PC-3 (cell line): ENCODE data around the gene SETDB1. TPM values are rescaled to one million over a fixed set of nuclear protein-coding genes. Genes with fewer than 3 reads are reported as not detected.

ENCODE experiments used
- ATAC-seq: fragments of 200-7000 bp; cut with Tn5 transposase; 2 replicates; pipeline ENCODE4 v1.9.1; 2020; ENCODE audit warnings: mild to moderate bottlenecking, moderate library complexity
- BruUV-seq: library from RNA; stranded (reverse); fragments of 400-500 nt; replicated peaks from 2 replicates; lab custom pipeline; 2021; lab: Mats Ljungman, UMichigan
- CTCF ChIA-PET: fragments of 300-600 bp; sonication (Branson Sonifier 250); formaldehyde crosslinking; loops from one replicate; lab custom pipeline; 2022; ENCODE audit warnings: antibody characterized with exemption; lab: Charles Lee
- POLR2A ChIA-PET: fragments of 300-600 bp; sonication (Branson Sonifier 250); formaldehyde crosslinking; loops from one replicate; lab custom pipeline; 2022; ENCODE audit warnings: antibody characterized with exemption; ENCODE audit not compliant: unreplicated experiment; lab: Charles Lee
- DNase-seq: peaks from one replicate; pipeline ENCODE4 v3.0.0-alpha.2; 2015
- H2AFZ ChIP-seq: fragments of 300-600 bp; sonication (generic); 2 replicates; pipeline ENCODE4 v1.6.0; 2016; ENCODE audit warnings: antibody characterized with exemption, low read length
- H3F3A ChIP-seq: fragments of 300-600 bp; sonication (generic); one replicate; pipeline ENCODE4 v1.6.0; 2017; ENCODE audit warnings: antibody characterized with exemption, low read length, control low read depth, mild to moderate bottlenecking; ENCODE audit not compliant: unreplicated experiment
- H3K27ac ChIP-seq: fragments of 300-600 bp; sonication (generic); 2 replicates; pipeline ENCODE4 v1.5.1; 2016; ENCODE audit warnings: mild to moderate bottlenecking, low read length
- H3K27me3 ChIP-seq: fragments of 300-600 bp; sonication (generic); 2 replicates; pipeline ENCODE4 v1.6.1; 2016; ENCODE audit warnings: low read length, mixed read lengths
- H3K36me3 ChIP-seq: fragments of 300-600 bp; sonication (generic); 2 replicates; pipeline ENCODE4 v1.6.1; 2016; ENCODE audit warnings: low read depth, mixed run types, low read length, mixed read lengths
- H3K4me1 ChIP-seq: fragments of 300-600 bp; sonication (generic); 2 replicates; pipeline ENCODE4 v1.5.1; 2016; ENCODE audit warnings: low read length; ENCODE audit not compliant: insufficient read depth
- H3K4me2 ChIP-seq: fragments of 300-600 bp; sonication (generic); 2 replicates; pipeline ENCODE4 v1.6.0; 2016; ENCODE audit warnings: low read length
- H3K4me3 ChIP-seq: fragments of 300-600 bp; sonication (generic); 2 replicates; pipeline ENCODE4 v1.5.1; 2016; ENCODE audit warnings: mild to moderate bottlenecking, low read length, mixed read lengths
- H3K79me2 ChIP-seq: fragments of 300-600 bp; sonication (generic); 2 replicates; pipeline ENCODE4 v1.6.1; 2017; ENCODE audit warnings: low read length, mixed read lengths
- H3K9ac ChIP-seq: fragments of 300-600 bp; sonication (generic); 2 replicates; pipeline ENCODE4 v1.6.0; 2016; ENCODE audit warnings: mild to moderate bottlenecking, low read length
- H3K9me2 ChIP-seq: fragments of 300-600 bp; sonication (generic); replicated peaks from 2 replicates; pipeline ENCODE4 v1.6.1; 2016; ENCODE audit warnings: mixed run types, low read length, mixed read lengths
- H3K9me3 ChIP-seq: fragments of 300-600 bp; sonication (generic); 2 replicates; pipeline ENCODE4 v1.6.1; 2016; ENCODE audit warnings: low read length, mixed read lengths
- H4K20me1 ChIP-seq: fragments of 300-600 bp; sonication (generic); 2 replicates; pipeline ENCODE4 v1.6.1; 2016; ENCODE audit warnings: low read length, mixed read lengths
- EZH2 ChIP-seq: fragments of 300-600 bp; sonication (generic); IDR thresholded peaks from one replicate; pipeline ENCODE4 v1.6.1; 2017; ENCODE audit warnings: antibody characterized with exemption, mild to moderate bottlenecking, low read length; ENCODE audit not compliant: unreplicated experiment
- EZH2phosphoT487 ChIP-seq: fragments of 300-600 bp; sonication (generic); IDR thresholded peaks from 2 replicates; pipeline ENCODE4 v1.6.1; 2018; ENCODE audit warnings: mild to moderate bottlenecking, antibody characterized with exemption, low read length, borderline replicate concordance
- intact Hi-C: fragments of 100-400 bp; cut with micrococcal nuclease; formaldehyde crosslinking; loops from 2 replicates; pipeline ENCODE4 v1.9.0; 2023
- total RNA-seq: library from RNA; depleted of rRNA; stranded (reverse); fragments of >200 nt; gene quantifications from 2 replicates; pipeline ENCODE4 v1.2.3, GENCODE V29; 2014
- TF ChIP-seq, protein P1 (sequence below): fragments of 300-600 bp; sonication (generic); conservative IDR thresholded peaks from 2 replicates; pipeline ENCODE4 v1.5.1; 2017; ENCODE audit warnings: antibody characterized with exemption, low read depth, mild to moderate bottlenecking, low read length

Gene SETDB1
- total RNA-seq, 1 experiment from 2014 or later, result 42.4 TPM

- POLR2A ChIA-PET, result no interaction called here
- intact Hi-C loops, result no loop called here
- Histone ChIP-seq H3K9me2 (no peaks in the 10 kb centered on the region), H3K27ac (no peak overlapping the region), H3K4me1 (no peaks in the 10 kb centered on the region), H3K79me2 (no peaks in the 10 kb centered on the region), H3K27me3 (no peaks in the 10 kb centered on the region), H3K9ac (no peak overlapping the region), H3K4me2 (no peak overlapping the region), H3K36me3 (peaks cover 28% of the 10 kb centered on the region), H2AFZ (no peak overlapping the region), H4K20me1 (no peaks in the 10 kb centered on the region), H3F3A (no peaks in the 10 kb centered on the region), H3K9me3 (no peaks in the 10 kb centered on the region), H3K4me3 (no peak overlapping the region)
- ATAC-seq (no peak), DNase-seq (no peak)
- no TSS peak for BruUV-seq
- CTCF ChIA-PET, result no interaction called here
- TF ChIP-seq EZH2, result no peak
- no peak for TF ChIP-seq EZH2phosphoT487
- TF ChIP-seq, protein P1, sequence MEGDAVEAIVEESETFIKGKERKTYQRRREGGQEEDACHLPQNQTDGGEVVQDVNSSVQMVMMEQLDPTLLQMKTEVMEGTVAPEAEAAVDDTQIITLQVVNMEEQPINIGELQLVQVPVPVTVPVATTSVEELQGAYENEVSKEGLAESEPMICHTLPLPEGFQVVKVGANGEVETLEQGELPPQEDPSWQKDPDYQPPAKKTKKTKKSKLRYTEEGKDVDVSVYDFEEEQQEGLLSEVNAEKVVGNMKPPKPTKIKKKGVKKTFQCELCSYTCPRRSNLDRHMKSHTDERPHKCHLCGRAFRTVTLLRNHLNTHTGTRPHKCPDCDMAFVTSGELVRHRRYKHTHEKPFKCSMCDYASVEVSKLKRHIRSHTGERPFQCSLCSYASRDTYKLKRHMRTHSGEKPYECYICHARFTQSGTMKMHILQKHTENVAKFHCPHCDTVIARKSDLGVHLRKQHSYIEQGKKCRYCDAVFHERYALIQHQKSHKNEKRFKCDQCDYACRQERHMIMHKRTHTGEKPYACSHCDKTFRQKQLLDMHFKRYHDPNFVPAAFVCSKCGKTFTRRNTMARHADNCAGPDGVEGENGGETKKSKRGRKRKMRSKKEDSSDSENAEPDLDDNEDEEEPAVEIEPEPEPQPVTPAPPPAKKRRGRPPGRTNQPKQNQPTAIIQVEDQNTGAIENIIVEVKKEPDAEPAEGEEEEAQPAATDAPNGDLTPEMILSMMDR, result no peak
Measured at GRCh38 chr1:150955280-150955679, 29.1 kb downstream of the SETDB1 start.

- Histone ChIP-seq H3K9ac (no peak overlapping the region), H4K20me1 (no peaks in the 10 kb centered on the region), H3K9me2 (no peaks in the 10 kb centered on the region), H3K9me3 (no peaks in the 10 kb centered on the region), H3K79me2 (no peaks in the 10 kb centered on the region), H3K4me1 (no peaks in the 10 kb centered on the region), H3K4me3 (no peak overlapping the region), H3K4me2 (no peak overlapping the region), H3K27ac (no peak overlapping the region), H3K36me3 (peaks cover 27% of the 10 kb centered on the region), H3F3A (no peaks in the 10 kb centered on the region), H3K27me3 (no peaks in the 10 kb centered on the region), H2AFZ (no peak overlapping the region)
- CTCF ChIA-PET, result interaction anchor here (0.9 to 1.4 kb wide), 3 partner anchors 38 to 100 kb away, joined by 5 to 9 read pairs (median 8); partner anchors contain the start of gene MINDY1
- intact Hi-C loops, result loop anchor here (1.0 to 2.0 kb wide), 2 partner anchors 13 to 22 kb away; no protein-coding TSS in a partner anchor
- ATAC-seq (peak; percentile 24; the same call in 1 of the 2 replicates), DNase-seq (no peak)
- BruUV-seq, result no TSS peak
- TF ChIP-seq EZH2phosphoT487 (no peak), EZH2 (no peak)
- TF ChIP-seq, protein P1, result no peak
- POLR2A ChIA-PET, result interaction anchor here (0.6 to 0.7 kb wide), 5 partner anchors 11 to 464 kb away, joined by 3 to 13 read pairs (median 4); no protein-coding TSS in a partner anchor
Measured at GRCh38 chr1:150957666-150958065, 31.5 kb downstream of the SETDB1 start.

DNA sequence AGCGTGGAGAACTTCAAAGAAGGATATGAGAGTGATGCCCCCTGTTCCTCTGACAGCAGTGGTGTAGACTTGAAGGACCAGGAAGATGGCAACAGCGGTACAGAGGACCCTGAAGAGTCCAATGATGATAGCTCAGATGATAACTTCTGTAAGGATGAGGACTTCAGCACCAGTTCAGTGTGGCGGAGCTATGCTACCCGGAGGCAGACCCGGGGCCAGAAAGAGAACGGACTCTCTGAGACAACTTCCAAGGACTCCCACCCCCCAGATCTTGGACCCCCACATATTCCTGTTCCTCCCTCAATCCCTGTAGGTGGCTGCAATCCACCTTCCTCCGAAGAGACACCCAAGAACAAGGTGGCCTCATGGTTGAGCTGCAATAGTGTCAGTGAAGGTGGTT lies 34.5 kb downstream of the SETDB1 start:
- ATAC-seq (no peak), DNase-seq (no peak)
- Histone ChIP-seq H3K79me2 (no peaks in the 10 kb centered on the region), H3K27ac (no peak overlapping the region), H3K4me3 (no peak overlapping the region), H4K20me1 (no peaks in the 10 kb centered on the region), H3K9ac (no peak overlapping the region), H2AFZ (no peak overlapping the region), H3K27me3 (no peaks in the 10 kb centered on the region), H3K4me1 (no peaks in the 10 kb centered on the region), H3K9me3 (no peaks in the 10 kb centered on the region), H3K4me2 (no peak overlapping the region), H3K9me2 (no peaks in the 10 kb centered on the region), H3F3A (no peaks in the 10 kb centered on the region), H3K36me3 (peaks cover 43% of the 10 kb centered on the region)
- BruUV-seq, result no TSS peak
- ChIA-PET CTCF (no interaction called here), POLR2A (interaction anchor here (0.6 kb wide), 1 partner anchor 230 kb away, joined by 3 read pairs; the partner anchor contains the start of gene VPS72)
- intact Hi-C loops, result no loop called here
- TF ChIP-seq EZH2, result no peak
- no peak for TF ChIP-seq EZH2phosphoT487
- TF ChIP-seq, protein P1, result no peak
